Pancreas (tissue), 10 donors: Measurements from ENCODE around the gene ITPR3. TPM values are rescaled to one million over a fixed set of nuclear protein-coding genes. Genes with fewer than 3 reads are reported as not detected.

Experiments
- ATAC-seq, 4 donors: fragments of 200-7000 bp; cut with Tn5 transposase; one replicate each; pipeline versions ENCODE4 v1.8.0 to v1.9.1; 2020; ENCODE audit warnings: mild to moderate bottlenecking in 4 of 4, moderate library complexity in 4 of 4
- DNase-seq, 6 donors: peaks; one replicate each; pipeline ENCODE4 v3.0.0-alpha.2; 2020
- FAIRE-seq: peaks from 2 replicates; lab custom pipeline; 2012; peaks lifted over from hg19 to GRCh38; lab: Jason Lieb, UNC
- H3K27ac ChIP-seq, 4 donors: fragments of 200-600 bp; sonication (generic); 1 replicate in 3 of 4; 2 replicates in 1 of 4; pipeline versions ENCODE4 v1.5.0 to v1.8.0; 2020
- H3K27me3 ChIP-seq, 4 donors: fragments of 200-600 bp; one replicate each; pipeline ENCODE4 v1.8.0; 2021
- H3K36me3 ChIP-seq, 3 donors: fragments of 200-600 bp; sonication (generic) in 1 of 3; one replicate each; pipeline versions ENCODE4 v1.5.0 to v1.8.0; 2020 to 2021
- H3K4me1 ChIP-seq, 3 donors: fragments of 200-600 bp; one replicate each; pipeline ENCODE4 v1.8.0; 2021
- H3K4me3 ChIP-seq, 4 donors: fragments of 200-600 bp; sonication (generic) in 2 of 4; one replicate each; pipeline versions ENCODE4 v1.5.0 to v1.8.0; 2020 to 2021
- H3K9me3 ChIP-seq, 4 donors: fragments of 200-600 bp; one replicate each; pipeline ENCODE4 v1.8.0; 2021
- CTCF ChIP-seq, 4 donors: fragments of 200-600 bp; sonication (generic) in 3 of 4; IDR thresholded peaks; one replicate each; pipeline versions ENCODE4 v1.5.0 to v1.8.0; 2021; ENCODE audit warnings: antibody characterized with exemption in 4 of 4
- whole genome bisulfite sequencing, 2 donors: extraction: QIAGEN DNeasy Blood & Tissue Kit; methylation state at CpG; one replicate each; pipeline ENCODE4 v1.1.7; 2013; 5-methylcytosine and 5-hydroxymethylcytosine counted together
- intact Hi-C, 3 donors: fragments of 100-400 bp; cut with DNase I; formaldehyde crosslinking; loops; one replicate each; pipeline versions ENCODE4 v1.11.1 to v1.14.2; 2022
- polyA plus RNA-seq, 2 donors: library from polyadenylated mRNA; stranded (reverse); fragments of 200-250 nt; gene quantifications; one replicate each; pipeline ENCODE4 v1.2.3, GENCODE V29; 2013
- total RNA-seq, 6 donors: library from RNA; stranded (reverse); fragmentation: NEBNext Ultra II Directional in 4 of 6; extraction: Animal tissue kit (Norgen Biotek cat#: 25700) in 4 of 6; gene quantifications; one replicate each; pipeline versions ENCODE4 v1.2.1 to v1.2.4, GENCODE V29; 2021 to 2023
- donor health status: healthy with polysubstance abuse.
- donor health status: DM: no; HTN: no; CAD: no; lungs with moderate emphysema.
- donor health status: DM: no; HTN: no; CAD: no.
- donor health status: control.
- donor health status: control.
- donor health status: Bipolar disorder and iron deficiency.
- donor health status: DM: yes; HTN: yes; CAD: no.
- donor health status: DM: no; HTN: no; CAD: no.
- donor health status: DM: no; HTN: no; CAD: no.
- donor health status: DM: yes; HTN: yes; CAD: no.

Gene ITPR3
- total and polyA plus RNA-seq, 8 donors: 9.1 to 20.3 (median 12.9) TPM

- H3K27me3 ChIP-seq: no peaks in the 10 kb centered on the region
- peak in 1 of 6 donors; percentile 42 for DNase-seq
- intact Hi-C loops: no loop called here
- H3K36me3 ChIP-seq: peaks cover 0 to 29% (median 0%) of the 10 kb centered on the region in 3 donors
- 76 to 93% methylated on average over 6 of the region's 6 CpGs for WGBS, 2 donors
- H3K4me1 ChIP-seq: no peaks in the 10 kb centered on the region
- ATAC-seq: no peak
- H3K9me3 ChIP-seq: no peaks in the 10 kb centered on the region
- no peak for TF ChIP-seq CTCF (IDR thresholded peaks at IDR 0.05)
- no peak overlapping the region for H3K4me3 ChIP-seq
- H3K27ac ChIP-seq: no peak overlapping the region
- FAIRE-seq: no peak
Observed at GRCh38 chr6:33686225-33686924, 65.3 kb downstream of the ITPR3 start.

- 90 to 95% methylated on average over 26 to 27 of the region's 27 CpGs for WGBS, 2 donors
- FAIRE-seq: no peak
- Histone ChIP-seq H3K27me3 (no peaks in the 10 kb centered on the region), H3K4me3 (no peak overlapping the region), H3K36me3 (peaks cover 0 to 32% (median 0%) of the 10 kb centered on the region in 3 donors), H3K4me1 (no peaks in the 10 kb centered on the region), H3K9me3 (no peaks in the 10 kb centered on the region), H3K27ac (no peak overlapping the region)
- intact Hi-C loops: no loop called here
- no peak for ATAC-seq
- DNase-seq: peak in 1 of 6 donors; percentile 45
- no peak for TF ChIP-seq CTCF (IDR thresholded peaks at IDR 0.05)
Observed at GRCh38 chr6:33686981-33687975, 66.2 kb downstream of the ITPR3 start.

- no peak overlapping the region for H3K4me3 ChIP-seq
- FAIRE-seq: no peak
- H3K27ac ChIP-seq: no peak overlapping the region
- no peaks in the 10 kb centered on the region for H3K9me3 ChIP-seq
- no peaks in the 10 kb centered on the region for H3K27me3 ChIP-seq
- DNase-seq: peak in 1 of 6 donors; percentile 46
- TF ChIP-seq CTCF (IDR thresholded peaks at IDR 0.05): no peak
- intact Hi-C loops: no loop called here
- no peaks in the 10 kb centered on the region for H3K4me1 ChIP-seq
- H3K36me3 ChIP-seq: peaks cover 0 to 34% (median 0%) of the 10 kb centered on the region in 3 donors
- no peak for ATAC-seq
- WGBS, 2 donors: 90 to 93% methylated on average over 20 of the region's 20 CpGs
Observed at GRCh38 chr6:33688006-33688405, 66.9 kb downstream of the ITPR3 start.

- no peak for ATAC-seq
- Histone ChIP-seq H3K4me3 (no peak overlapping the region), H3K4me1 (no peaks in the 10 kb centered on the region), H3K36me3 (peaks cover 0 to 36% (median 0%) of the 10 kb centered on the region in 3 donors), H3K27ac (no peak overlapping the region), H3K9me3 (no peaks in the 10 kb centered on the region), H3K27me3 (no peaks in the 10 kb centered on the region)
- DNase-seq: peak in 1 of 6 donors; percentile 52
- TF ChIP-seq CTCF (IDR thresholded peaks at IDR 0.05): no peak
- no peak for FAIRE-seq
- intact Hi-C loops: no loop called here
- 89 to 95% methylated on average over 25 of the region's 25 CpGs for WGBS, 2 donors
Observed at GRCh38 chr6:33688451-33689147, 67.5 kb downstream of the ITPR3 start.
